ENCODE data around the gene CYP3A4. TPM values are rescaled to one million over a fixed set of nuclear protein-coding genes. Genes with fewer than 3 reads are reported as not detected.
A peak's percentile ranks its signal among the peaks of the same experiment; 100 is the strongest.
"Not testable (repeated sequence)": the region's sequence is repeated elsewhere in the genome, so short reads cannot be mapped to it uniquely, and the experiment has no call there.

Gene CYP3A4
- total RNA-seq, 1 donor = not detected

DNA sequence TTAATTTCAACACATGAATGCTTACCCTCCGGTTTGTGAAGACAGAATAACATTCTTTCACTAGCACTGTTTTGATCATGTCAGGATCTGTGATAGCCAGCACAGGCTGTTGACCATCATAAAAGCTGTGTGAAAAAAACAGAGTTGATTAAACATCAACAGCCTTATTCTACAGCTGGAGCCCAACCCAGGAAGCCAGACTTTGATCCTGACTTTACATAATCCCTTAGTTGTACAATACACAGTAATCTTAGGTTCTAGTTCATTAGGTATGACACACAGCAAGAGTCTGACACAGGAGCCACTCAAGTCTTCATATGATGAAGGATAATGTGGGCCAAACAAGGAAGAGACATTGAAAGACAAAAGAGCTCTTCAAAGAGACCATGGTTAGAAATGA is 11.4 kb downstream of the CYP3A4 start:
- H3K4me3 ChIP-seq (ENCODE audit: low read depth, low read length) = no peak overlapping the region
- DNase-seq (ENCODE audit: low read depth) = no peak
- TF ChIP-seq, protein P1, sequence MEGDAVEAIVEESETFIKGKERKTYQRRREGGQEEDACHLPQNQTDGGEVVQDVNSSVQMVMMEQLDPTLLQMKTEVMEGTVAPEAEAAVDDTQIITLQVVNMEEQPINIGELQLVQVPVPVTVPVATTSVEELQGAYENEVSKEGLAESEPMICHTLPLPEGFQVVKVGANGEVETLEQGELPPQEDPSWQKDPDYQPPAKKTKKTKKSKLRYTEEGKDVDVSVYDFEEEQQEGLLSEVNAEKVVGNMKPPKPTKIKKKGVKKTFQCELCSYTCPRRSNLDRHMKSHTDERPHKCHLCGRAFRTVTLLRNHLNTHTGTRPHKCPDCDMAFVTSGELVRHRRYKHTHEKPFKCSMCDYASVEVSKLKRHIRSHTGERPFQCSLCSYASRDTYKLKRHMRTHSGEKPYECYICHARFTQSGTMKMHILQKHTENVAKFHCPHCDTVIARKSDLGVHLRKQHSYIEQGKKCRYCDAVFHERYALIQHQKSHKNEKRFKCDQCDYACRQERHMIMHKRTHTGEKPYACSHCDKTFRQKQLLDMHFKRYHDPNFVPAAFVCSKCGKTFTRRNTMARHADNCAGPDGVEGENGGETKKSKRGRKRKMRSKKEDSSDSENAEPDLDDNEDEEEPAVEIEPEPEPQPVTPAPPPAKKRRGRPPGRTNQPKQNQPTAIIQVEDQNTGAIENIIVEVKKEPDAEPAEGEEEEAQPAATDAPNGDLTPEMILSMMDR (IDR thresholded peaks at IDR 0.05; ENCODE audit: insufficient read depth, low read length) = no peak

DNA sequence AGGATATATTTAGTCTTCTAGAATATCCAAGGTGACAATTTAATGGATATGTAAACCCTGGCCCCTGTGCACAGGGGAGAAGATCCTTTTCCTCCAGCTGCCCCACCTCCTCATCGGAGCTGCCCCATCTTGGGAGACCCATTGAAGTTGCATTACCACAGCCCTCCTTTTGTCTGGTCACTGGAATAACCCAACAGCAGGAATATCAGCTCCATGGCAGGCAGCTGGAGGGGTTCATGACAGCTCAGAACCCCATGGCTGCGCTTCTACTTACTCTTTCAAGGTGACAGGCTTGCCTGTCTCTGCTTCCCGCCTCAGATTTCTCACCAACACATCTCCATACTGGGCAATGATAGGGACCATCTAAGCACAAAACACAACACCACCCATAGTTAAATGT is 14.5 kb downstream of the CYP3A4 start:
- H3K4me3 ChIP-seq (ENCODE audit: low read depth, low read length); DNase-seq (ENCODE audit: low read depth): not testable (repeated sequence)

DNA sequence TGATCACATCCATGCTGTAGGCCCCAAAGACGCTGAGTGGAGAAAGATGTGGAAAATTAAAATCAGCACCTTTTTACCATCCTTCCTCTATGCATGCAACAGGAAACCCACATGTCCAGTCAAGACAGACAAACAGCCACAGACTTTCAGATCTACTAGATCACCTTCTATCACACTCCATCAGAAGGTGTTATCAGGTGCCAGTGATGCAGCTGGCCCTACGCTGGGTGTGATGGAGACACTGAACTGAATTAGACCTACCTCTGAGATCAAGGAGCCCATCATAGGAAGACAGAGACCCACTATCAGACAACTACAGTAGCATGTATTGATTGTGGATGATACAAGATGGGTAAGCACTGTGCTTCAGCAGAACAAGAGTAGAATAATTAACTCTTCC is 15.5 kb downstream of the CYP3A4 start:
- DNase-seq (ENCODE audit: low read depth) = no peak
- TF ChIP-seq, protein P1 (IDR thresholded peaks at IDR 0.05; ENCODE audit: insufficient read depth, low read length) = no peak
- H3K4me3 ChIP-seq (ENCODE audit: low read depth, low read length) = no peak overlapping the region

DNA sequence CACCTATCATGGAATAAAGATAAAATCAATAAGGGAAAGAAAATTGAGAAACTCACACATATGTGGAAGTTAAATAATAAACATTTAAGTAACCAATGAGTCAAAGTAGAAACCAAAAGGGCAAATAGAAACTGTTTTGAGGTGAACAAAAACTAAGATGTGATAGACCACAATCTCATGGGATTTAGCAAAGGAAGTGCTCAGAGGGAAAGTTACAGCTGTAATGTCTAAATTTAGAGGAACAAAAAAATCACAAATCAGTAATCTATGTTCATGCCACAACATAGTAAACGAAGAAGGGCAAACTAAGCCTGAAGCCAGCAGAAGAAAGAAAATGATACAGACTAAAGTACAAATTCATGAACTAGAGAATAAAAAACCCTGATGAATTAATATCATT is 16.3 kb downstream of the CYP3A4 start:
- H3K4me3 ChIP-seq (ENCODE audit: low read depth, low read length) = no peak overlapping the region
- TF ChIP-seq, protein P1 (IDR thresholded peaks at IDR 0.05; ENCODE audit: insufficient read depth, low read length) = no peak
- no peak for DNase-seq (ENCODE audit: low read depth)

DNA sequence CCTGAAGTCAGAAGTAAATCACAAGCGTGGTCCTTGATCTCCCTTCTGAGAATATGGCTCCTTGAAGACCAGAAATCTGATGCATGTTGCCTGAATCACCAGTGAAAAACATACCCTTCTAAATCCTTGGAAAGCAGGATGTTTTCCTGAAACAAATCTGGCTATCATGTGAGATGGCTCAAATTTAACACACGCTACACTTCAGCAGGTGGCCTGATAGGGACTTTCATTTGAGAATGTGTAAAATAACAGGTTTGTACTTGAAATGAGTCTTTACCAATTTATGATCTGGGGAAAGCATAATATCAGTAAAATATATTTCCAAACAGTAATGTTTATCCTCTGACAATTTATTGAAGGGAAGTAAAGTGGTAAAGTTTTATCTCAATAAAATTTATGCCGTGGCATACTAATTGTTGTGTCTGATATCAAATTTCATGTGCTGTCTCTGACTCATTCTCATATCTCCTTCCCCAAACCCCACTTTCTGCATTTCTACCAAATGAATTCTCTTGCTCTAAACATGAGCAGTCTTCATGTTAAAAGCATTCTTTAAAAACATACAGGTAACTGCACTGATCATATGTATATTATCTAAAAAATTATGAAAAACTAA is 17.4 kb downstream of the CYP3A4 start:
- no peak overlapping the region for H3K4me3 ChIP-seq (ENCODE audit: low read depth, low read length)
- no peak for DNase-seq (ENCODE audit: low read depth)
- TF ChIP-seq, protein P1 (IDR thresholded peaks at IDR 0.05; ENCODE audit: insufficient read depth, low read length) = no peak

DNA sequence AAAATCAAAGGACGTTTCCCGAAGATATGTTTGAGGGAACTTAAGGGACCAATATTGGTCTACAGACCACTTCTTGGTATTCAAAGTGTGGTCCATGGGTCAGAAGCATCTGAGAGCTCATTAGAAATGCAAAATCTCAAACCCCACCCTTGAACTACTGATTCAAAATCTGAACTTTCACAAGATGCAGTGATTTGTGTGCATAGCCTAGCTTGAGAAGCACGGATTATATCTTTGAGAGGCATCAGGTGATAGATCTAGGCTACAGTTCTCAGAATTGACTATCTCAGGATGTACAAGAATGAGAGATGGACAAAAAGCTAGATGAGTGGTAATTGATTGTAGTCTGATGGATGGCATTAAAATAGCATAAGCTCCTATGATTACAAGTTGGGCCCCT is 19.5 kb downstream of the CYP3A4 start:
- H3K4me3 ChIP-seq (ENCODE audit: low read depth, low read length) = no peak overlapping the region
- TF ChIP-seq, protein P1 (IDR thresholded peaks at IDR 0.05; ENCODE audit: insufficient read depth, low read length) = no peak
- no peak for DNase-seq (ENCODE audit: low read depth)

DNA sequence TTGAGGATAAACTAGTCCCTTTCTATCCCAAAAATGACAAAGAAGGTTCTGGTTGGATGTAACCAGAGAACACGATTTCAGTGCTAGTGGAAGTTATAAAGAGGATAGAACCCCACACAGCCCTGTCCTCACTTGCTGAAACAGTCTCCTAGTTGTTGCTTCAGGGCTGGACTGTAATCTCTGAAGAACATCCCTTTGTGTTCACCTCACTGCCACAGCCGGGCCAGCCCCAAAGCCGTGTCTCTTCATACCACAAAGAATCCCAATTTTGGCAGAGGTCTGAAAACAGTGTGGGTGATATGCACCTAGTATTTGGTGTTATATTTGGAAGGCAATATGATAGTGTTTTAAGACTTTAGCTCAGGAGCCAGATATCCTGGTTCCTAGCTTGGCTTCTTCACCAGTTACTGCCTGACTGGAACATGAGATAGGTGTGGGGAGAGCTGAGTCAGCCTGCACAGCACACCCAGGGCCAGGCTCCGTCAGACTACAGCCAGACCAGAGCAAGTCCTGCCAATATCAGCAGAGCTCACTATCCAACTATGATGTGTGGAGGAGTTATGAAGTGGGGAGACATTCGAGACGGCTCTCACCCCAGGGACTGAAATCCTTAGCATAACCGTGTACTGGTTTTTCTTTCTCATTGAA is 21.2 kb downstream of the CYP3A4 start:
- H3K4me3 ChIP-seq (ENCODE audit: low read depth, low read length) = no peak overlapping the region
- TF ChIP-seq, protein P1 (IDR thresholded peaks at IDR 0.05; ENCODE audit: insufficient read depth, low read length) = no peak
- peak; percentile 81 for DNase-seq (ENCODE audit: low read depth)

Measured in fibroblast of the aortic adventitia (primary cell).